IPS DF 6.9 (cell line): ENCODE results near the gene CDKL4.
"Not testable (repeated sequence)": the region's sequence is repeated elsewhere in the genome, so short reads cannot be mapped to it uniquely, and the experiment has no call there.

Experiments
- DNase-seq: peaks from one replicate; pipeline ENCODE4 v3.0.0-alpha.2; 2013; ENCODE audit warnings: low read depth, low spot score
- H3K27ac ChIP-seq: one replicate; pipeline ENCODE4 v1.5.1; 2013; ENCODE audit warnings: low read length, control low read depth
- H3K27me3 ChIP-seq: 2 replicates; pipeline ENCODE4 v1.6.1; 2013; ENCODE audit warnings: mild to moderate bottlenecking, low read length; ENCODE audit not compliant: control insufficient read depth, insufficient read depth
- H3K36me3 ChIP-seq: 2 replicates; pipeline ENCODE4 v1.6.1; 2013; ENCODE audit warnings: low read length; ENCODE audit not compliant: control insufficient read depth, insufficient read depth
- H3K4me1 ChIP-seq: 2 replicates; pipeline ENCODE4 v1.6.1; 2013; ENCODE audit warnings: low read length; ENCODE audit not compliant: control insufficient read depth, insufficient read depth
- H3K4me3 ChIP-seq: 2 replicates; pipeline ENCODE4 v1.5.1; 2013; ENCODE audit warnings: mild to moderate bottlenecking, low read length
- H3K9me3 ChIP-seq: 2 replicates; pipeline ENCODE4 v1.6.1; 2013; ENCODE audit warnings: low read length, inconsistent platforms; ENCODE audit not compliant: control insufficient read depth, insufficient read depth
- WGBS: extraction: QIAGEN DNeasy Blood & Tissue Kit; methylation state at CpG from one replicate; pipeline ENCODE4 v1.1.7; 2013; ENCODE audit warnings: mixed read lengths, missing lambda C conversion rate; ENCODE audit not compliant: insufficient read length, insufficient coverage; 5-methylcytosine and 5-hydroxymethylcytosine counted together

CDKL4 gene

DNA sequence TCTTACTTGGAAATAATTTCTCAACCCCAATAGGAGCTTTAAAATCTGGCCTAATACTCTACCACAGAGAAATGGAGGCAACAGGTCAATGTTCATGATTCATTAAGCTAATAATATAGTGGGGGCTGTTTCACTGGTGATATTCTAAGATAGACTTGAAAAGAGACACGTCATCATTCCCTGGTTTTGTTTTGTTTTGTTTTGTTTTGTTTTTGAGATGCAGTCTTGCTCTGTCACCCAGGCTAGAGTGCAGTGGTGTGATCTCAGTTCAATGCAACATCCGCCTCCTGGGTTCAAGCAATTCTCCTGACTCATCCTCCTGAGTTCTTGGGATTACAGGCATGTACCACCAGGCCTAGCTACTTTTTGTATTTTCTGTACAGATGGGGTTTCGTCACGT is 85.4 kb downstream of the CDKL4 start:
- Histone ChIP-seq H3K27ac (no peak overlapping the region), H3K4me3 (no peak overlapping the region), H3K4me1 (no peaks in the 10 kb centered on the region), H3K9me3 (no peaks in the 10 kb centered on the region), H3K36me3 (no peaks in the 10 kb centered on the region), H3K27me3 (no peaks in the 10 kb centered on the region)
- DNase-seq, result no peak
- no CpG with 5 or more reads among the region's 4 CpGs for WGBS

GRCh38 chr2:39156846-39157245 is 86.9 kb downstream of the CDKL4 start:
- DNase-seq, result no peak
- Histone ChIP-seq H3K27ac (no peak overlapping the region), H3K36me3 (no peaks in the 10 kb centered on the region), H3K4me3 (no peak overlapping the region), H3K9me3 (no peaks in the 10 kb centered on the region), H3K4me1 (no peaks in the 10 kb centered on the region), H3K27me3 (no peaks in the 10 kb centered on the region)
- no CpG with 5 or more reads among the region's 6 CpGs for WGBS

GRCh38 chr2:39156107-39156506 is 87.7 kb downstream of the CDKL4 start:
- H3K36me3 ChIP-seq, result no peaks in the 10 kb centered on the region
- no peaks in the 10 kb centered on the region for H3K4me1 ChIP-seq
- H3K27me3 ChIP-seq, result no peaks in the 10 kb centered on the region
- DNase-seq, result no peak
- no peak overlapping the region for H3K4me3 ChIP-seq
- H3K9me3 ChIP-seq, result no peaks in the 10 kb centered on the region
- H3K27ac ChIP-seq, result no peak overlapping the region

- no CpG with 5 or more reads among the region's 4 CpGs for WGBS
- H3K27me3 ChIP-seq, H3K36me3 ChIP-seq, DNase-seq, H3K4me3 ChIP-seq, H3K9me3 ChIP-seq, H3K27ac ChIP-seq, H3K4me1 ChIP-seq: not testable (repeated sequence)
Measured at GRCh38 chr2:39155573-39155972, 88.2 kb downstream of the CDKL4 start.

GRCh38 chr2:39154944-39155343 is 88.8 kb downstream of the CDKL4 start:
- DNase-seq, result peak; percentile 31
- no peaks in the 10 kb centered on the region for H3K36me3 ChIP-seq
- no CpG with 5 or more reads among the region's 3 CpGs for WGBS

GRCh38 chr2:39153312-39153711 is 90.5 kb downstream of the CDKL4 start:
- H3K9me3 ChIP-seq, result no peaks in the 10 kb centered on the region
- H3K36me3 ChIP-seq, result no peaks in the 10 kb centered on the region
- H3K27me3 ChIP-seq, result no peaks in the 10 kb centered on the region
- no CpG with 5 or more reads among the region's 1 CpG for WGBS
- H3K4me3 ChIP-seq, result no peak overlapping the region
- DNase-seq, result no peak
- no peaks in the 10 kb centered on the region for H3K4me1 ChIP-seq
- no peak overlapping the region for H3K27ac ChIP-seq

More at GRCh38 chr2:39154944-39155343, 88.8 kb downstream of the CDKL4 start:
- Histone ChIP-seq H3K4me3 (no peak overlapping the region), H3K27ac (no peak overlapping the region), H3K27me3 (no peaks in the 10 kb centered on the region), H3K9me3 (no peaks in the 10 kb centered on the region), H3K4me1 (no peaks in the 10 kb centered on the region)

DNA sequence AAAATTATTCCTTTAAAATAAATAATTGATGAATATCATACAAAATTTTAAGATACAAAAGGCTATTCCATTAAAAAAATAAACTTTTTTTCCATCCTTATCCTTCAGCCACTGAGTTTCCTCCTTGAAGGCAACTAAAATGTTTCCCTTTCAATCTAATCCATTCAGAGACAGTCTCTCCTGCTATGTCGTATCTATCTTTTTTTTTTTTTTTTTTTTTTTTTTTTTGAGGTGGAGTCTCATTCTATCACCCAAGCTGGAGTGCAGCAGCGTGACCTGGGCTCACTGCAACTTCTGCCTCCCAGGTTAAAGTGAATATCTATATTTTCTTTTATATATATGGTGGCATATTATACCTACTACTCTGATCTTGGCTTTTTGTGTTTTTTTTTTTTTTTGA is 91.3 kb downstream of the CDKL4 start:
- H3K27me3 ChIP-seq, result no peaks in the 10 kb centered on the region
- DNase-seq, result no peak
- no peaks in the 10 kb centered on the region for H3K4me1 ChIP-seq
- H3K9me3 ChIP-seq, result no peaks in the 10 kb centered on the region
- no peak overlapping the region for H3K4me3 ChIP-seq
- H3K27ac ChIP-seq, result no peak overlapping the region
- WGBS, result no CpG with 5 or more reads among the region's 2 CpGs
- no peaks in the 10 kb centered on the region for H3K36me3 ChIP-seq

DNA sequence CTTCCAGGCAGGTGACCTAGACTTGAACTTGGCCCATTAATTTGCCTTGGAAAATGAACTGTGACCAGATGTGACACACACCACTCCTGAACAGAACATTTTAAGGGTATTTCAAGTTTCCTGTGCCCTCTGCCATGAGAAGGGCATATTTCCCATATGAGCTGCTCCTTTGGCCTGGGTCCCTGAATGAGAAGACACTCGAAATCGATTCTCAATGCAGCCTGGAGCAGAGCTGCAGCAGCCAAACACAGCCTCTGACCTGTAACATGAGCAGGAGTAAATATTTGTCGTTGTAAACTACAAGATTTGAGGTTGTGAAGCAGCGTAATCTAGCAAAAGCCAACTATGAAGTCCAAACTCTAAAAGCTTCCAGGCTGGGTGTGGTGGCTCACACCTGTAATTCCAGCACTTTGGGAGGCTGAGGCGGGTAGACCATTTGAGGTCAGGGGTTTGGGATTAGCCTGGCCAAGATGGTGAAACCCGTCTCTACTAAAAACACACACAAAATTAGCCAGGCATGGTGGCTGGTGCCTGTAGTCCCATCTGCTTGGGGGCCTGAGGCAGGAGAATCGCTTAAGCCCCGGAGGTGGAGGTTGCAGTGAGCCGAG is 92.8 kb downstream of the CDKL4 start:
- no CpG with 5 or more reads among the region's 9 CpGs for WGBS
- Histone ChIP-seq H3K36me3 (no peaks in the 10 kb centered on the region), H3K4me1 (no peaks in the 10 kb centered on the region), H3K27ac (no peak overlapping the region), H3K27me3 (no peaks in the 10 kb centered on the region), H3K9me3 (no peaks in the 10 kb centered on the region), H3K4me3 (no peak overlapping the region)
- no peak for DNase-seq

DNA sequence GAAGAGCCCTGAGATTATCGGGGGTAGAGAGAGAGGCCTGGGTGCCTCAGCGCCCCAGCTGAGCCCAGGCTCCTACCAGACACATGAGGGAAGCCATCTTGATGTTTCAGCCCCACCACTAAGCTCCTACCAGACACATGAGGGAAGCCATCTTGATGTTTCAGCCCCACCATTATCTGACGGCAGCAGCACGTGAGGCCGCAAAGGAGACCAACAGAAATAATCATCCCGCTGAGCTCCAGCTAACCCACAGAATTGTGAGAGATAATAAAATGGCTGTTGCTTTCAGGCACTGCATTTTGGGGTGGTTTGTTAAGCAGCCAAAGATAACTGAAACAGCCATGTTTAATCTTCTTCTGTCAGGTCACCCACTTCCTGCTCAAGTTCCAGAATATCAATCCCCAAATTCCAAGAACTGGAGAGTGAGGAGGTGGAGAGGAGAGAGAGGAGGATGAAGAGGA is 93.6 kb downstream of the CDKL4 start:
- Histone ChIP-seq H3K36me3 (no peaks in the 10 kb centered on the region), H3K9me3 (no peaks in the 10 kb centered on the region), H3K27ac (no peak overlapping the region), H3K27me3 (no peaks in the 10 kb centered on the region), H3K4me1 (no peaks in the 10 kb centered on the region), H3K4me3 (no peak overlapping the region)
- no peak for DNase-seq
- no CpG with 5 or more reads among the region's 6 CpGs for WGBS

- Histone ChIP-seq H3K4me1 (no peaks in the 10 kb centered on the region), H3K27ac (no peak overlapping the region), H3K36me3 (no peaks in the 10 kb centered on the region), H3K9me3 (no peaks in the 10 kb centered on the region), H3K4me3 (no peak overlapping the region), H3K27me3 (no peaks in the 10 kb centered on the region)
- no peak for DNase-seq
Measured at GRCh38 chr2:39146630-39147029, 97.1 kb downstream of the CDKL4 start.

GRCh38 chr2:39145906-39146421 is 97.8 kb downstream of the CDKL4 start:
- H3K27ac ChIP-seq, result no peak overlapping the region
- H3K9me3 ChIP-seq, result no peaks in the 10 kb centered on the region
- no peak overlapping the region for H3K4me3 ChIP-seq
- no peaks in the 10 kb centered on the region for H3K4me1 ChIP-seq
- no peaks in the 10 kb centered on the region for H3K36me3 ChIP-seq
- DNase-seq, result no peak
- no peaks in the 10 kb centered on the region for H3K27me3 ChIP-seq
- no CpG with 5 or more reads among the region's 3 CpGs for WGBS
